ENCODE measurements around the gene AKR1B1.

Gene AKR1B1

DNA sequence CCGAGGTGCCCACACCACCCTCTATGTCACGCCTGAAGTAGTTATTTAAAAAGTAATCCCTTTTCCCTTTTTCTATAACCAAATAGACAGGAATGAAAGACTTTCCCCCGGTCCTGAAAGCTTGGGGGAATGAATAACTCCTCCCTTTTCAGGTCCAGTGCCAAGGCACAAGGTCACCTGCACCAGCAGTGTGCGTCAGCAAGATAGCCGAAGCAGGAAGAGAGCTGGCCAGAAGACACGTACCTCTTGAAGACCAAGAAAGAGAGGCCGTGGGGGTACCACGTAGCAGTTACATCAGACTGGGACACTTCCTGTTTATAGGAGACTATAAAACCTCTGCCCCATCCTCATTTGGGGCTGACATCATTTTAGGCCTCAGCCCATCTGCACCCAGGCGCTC lies 10.7 kb upstream of the AKR1B1 start:
- no peak for DNase-seq (ENCODE audit: low read depth, low spot score)

DNA sequence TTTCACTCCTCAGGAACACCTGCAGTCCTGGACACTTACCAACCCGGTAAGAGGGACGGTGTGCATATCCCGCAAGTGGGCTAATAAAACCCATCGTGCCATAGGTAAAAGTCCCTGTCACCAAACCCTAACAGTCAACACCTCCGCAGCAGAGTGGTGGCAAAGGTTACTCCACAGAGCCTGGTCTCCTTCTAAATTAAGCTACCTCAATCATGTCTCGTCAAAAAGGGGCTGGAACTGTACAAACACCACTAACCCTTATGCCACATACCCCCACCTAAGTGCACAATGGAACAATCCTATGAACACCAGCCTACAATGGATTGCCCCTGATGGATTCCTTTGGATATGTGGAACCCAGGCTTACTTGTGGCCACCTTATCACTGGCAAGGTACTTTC lies 9.6 kb upstream of the AKR1B1 start:
- no peak for DNase-seq (ENCODE audit: low read depth, low spot score)

DNA sequence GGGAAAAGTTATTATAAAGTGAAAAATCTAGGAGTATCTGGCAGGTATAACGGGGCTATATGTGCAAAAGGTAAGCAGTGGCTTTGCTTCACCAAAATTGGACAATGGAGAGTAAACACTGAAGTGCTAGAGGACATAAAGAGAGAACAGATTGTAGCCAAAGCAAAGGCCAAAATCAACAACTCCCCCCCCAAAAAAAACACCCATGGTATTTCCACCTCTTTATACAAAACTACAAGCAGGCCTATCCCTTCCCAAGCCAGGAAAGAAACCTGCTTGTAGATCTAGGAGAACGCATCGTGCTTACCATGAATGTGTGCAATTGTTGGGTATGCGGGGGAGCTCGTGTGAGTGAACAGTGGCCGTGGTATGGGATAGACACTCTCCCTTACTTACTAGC lies 9.2 kb upstream of the AKR1B1 start:
- DNase-seq (ENCODE audit: low read depth, low spot score) = no peak

DNA sequence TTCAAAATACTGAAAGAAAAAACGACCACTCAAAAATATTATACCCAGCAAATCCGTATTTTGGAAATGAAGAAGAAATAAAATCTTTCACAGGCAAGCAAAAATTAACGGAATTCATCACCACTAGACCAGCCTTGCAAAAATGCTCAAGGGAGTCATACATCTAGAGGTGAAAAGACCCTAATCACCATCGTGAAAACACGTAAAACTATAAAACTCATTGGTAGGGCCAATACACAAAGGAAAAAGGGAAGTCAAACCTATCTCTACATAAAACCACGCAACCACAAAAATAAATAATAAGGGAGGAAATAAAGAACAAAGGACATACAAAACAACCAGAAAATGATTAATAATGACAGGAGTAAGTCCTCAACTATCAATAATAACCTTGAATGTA lies 6.6 kb upstream of the AKR1B1 start:
- DNase-seq (ENCODE audit: low read depth, low spot score) = no peak

DNA sequence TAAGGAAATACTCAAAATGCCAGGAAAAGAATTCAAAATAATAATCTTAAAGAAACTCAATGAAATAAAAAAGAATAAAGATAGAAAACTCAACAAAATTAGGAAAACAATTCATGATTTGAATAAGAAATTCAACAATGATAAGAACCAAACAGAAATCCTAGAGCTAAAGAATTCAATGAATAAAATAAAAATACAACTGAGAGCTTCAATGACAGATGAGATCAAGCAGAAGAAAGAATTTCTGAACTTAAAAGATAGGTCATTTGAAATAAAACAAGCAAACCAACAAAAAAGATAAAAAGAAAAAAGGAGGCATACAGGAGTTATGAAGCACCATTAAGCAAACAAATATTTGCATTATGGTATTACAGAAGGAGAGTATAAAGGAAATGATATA lies 5.6 kb upstream of the AKR1B1 start:
- no peak for DNase-seq (ENCODE audit: low read depth, low spot score)

DNA sequence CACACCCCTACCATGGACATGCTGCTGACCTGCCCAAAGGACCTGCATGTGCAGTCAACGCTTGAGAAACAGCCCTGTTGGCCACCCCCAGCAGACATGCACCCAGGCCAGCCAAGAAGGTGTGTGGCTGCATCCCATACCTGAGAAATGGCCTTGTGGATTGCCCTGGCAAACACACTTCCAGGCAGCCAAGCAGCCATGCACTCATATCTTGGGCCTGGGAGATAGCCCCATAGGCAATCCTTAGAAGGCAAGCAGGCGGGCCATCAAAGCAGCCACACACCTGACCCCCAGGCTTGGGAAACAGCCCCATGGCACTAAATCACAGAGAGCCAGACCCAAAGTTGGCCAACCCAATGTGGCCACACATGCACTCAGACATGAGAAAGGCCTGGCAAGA lies 4.9 kb upstream of the AKR1B1 start:
- DNase-seq (ENCODE audit: low read depth, low spot score) = no peak

DNA sequence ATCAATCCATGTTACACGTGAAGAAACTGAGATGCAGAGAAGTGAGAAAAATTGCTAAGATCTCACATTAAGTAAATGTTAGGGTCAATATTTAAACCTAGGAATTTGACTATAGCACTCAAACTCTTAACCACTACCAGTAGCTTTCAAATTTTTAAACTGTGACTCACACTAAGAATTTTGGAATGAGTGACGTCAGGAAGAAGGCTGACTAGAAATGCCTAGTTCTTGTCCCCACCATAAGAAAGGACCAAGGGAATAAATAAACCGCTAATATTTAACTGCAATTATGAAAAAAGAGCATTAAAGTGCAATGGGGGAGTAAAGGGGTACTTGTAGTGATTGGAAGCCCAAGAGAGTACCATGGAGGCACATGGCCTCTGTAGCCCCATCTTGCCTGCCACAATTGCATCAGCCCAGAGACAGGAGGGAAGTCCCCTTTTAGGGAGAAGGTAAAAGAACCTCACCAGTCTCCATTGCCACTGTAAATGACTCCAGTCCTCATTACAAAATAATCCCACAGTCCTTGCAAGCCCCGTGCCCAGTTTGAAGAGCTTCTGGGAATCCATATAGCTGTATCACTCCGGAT lies 3.5 kb upstream of the AKR1B1 start:
- no peak for DNase-seq (ENCODE audit: low read depth, low spot score)

DNA sequence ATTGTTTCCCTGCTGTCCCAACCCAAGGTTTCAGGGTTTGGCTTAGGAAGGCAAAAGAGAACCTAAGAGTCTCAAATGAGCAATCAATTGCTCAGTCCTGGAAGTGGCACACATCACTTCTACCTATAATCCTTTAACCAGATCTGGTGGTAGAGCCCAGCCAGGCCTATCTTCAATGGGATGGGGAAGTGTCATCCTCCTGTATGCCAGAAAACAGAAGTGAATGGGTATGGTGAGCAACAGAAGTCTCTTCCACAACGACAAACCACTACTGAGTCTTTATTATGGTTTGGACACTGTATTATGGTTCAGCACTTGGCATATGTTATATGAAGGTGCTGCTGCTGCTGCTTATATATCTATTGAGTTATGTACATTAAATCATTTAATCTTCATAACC lies 3.0 kb upstream of the AKR1B1 start:
- DNase-seq (ENCODE audit: low read depth, low spot score) = no peak

DNA sequence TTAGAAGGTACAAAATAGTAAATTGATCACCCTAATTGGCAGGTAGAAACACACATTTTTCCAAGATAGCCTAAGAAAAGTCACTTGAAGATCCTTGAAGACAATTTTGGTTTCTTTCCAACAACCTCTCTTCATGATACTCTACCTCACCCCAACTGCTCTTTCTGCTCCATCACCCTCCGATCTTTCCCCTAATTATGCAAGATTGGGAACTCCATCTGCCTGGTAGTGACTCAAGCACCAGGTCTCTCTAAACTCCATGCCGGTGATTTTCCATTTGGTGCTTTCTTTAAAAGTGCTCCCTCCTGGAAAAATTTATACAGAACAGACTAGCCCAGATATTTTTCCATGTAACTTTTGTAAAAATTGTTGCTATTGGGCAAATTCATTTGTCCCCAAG lies 1.1 kb upstream of the AKR1B1 start:
- DNase-seq (ENCODE audit: low read depth, low spot score) = no peak

DNA sequence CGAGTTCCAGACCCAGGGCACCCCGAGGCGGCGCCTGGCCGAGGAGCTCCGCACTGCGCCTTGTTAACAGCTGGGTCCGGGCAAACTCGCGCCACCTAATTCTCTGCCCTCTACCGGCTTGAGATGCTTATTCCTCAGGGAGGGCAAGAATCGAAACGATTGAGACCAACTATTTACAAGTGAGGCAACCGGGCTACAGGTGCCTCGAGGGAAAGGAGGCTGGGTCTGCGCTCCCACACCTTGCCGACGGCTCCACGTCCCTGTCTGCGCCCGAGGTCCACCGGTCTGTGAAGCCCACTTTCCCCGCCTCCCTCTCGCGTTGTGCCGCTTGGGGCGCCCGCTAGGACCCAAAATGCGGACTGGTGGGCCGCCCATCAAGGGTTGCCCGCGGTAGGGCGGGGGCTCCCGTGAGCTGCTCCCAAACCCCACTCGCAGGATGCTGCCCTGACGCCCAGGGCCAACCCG lies 527 bp downstream of the AKR1B1 start:
- peak; percentile 7 for DNase-seq (ENCODE audit: low read depth, low spot score)

DNA sequence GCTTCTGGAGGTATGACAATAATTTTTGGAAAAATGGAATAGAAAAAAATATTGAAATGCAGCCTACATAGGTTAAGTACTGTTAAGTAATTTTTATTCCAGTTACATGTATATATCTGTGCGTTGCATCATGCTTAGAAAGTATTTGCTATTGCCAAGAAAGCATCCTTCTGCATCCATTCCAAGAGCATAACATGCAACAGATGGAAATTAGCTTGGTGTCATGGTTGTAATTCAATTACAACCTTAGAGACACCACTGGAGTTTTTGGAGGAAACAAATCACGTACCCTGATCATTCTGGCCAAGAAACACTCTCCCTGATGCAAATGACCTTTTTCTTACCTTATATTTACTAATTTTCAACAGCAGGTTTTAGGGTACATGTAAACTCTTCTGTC lies 1.7 kb downstream of the AKR1B1 start:
- DNase-seq (ENCODE audit: low read depth, low spot score) = no peak

DNA sequence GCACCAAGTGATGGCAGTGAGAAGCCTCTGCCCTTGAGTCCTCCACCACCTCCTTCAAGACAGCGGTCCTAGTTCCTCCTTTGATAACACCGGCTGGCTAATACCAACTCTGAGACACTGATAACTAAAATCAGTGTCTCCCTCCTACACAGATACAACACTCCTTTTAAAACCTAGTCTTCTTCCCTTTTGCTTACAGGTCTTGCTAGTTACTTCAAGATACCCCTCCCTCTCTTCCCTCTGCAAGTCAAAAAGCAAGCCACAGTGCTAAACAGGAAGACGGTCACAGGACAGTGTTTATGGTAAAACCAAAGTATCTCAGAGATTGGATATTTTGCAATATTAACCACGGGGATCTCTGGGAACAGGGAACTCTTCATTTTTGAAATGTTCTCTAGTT lies 4.6 kb downstream of the AKR1B1 start:
- no peak for DNase-seq (ENCODE audit: low read depth, low spot score)

DNA sequence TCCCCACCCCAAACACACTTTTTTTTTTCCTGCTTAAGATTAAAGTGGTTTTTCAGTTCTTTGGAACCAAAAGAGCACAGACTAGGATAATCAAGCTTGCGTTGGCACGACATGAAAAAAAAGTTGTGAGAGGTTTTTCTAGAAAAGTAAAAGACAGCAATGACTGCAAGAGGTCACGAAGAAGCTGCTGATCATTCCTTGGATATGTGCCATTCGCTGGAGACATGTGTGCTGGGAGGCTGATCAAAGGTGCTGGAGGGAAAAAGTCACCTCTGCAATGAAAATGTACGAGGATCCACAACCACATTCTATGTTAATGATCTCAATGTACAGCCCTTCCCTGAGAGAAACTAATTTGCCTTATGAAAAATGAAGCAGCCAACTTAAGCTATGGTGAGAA lies 5.4 kb downstream of the AKR1B1 start:
- no peak for DNase-seq (ENCODE audit: low read depth, low spot score)

DNA sequence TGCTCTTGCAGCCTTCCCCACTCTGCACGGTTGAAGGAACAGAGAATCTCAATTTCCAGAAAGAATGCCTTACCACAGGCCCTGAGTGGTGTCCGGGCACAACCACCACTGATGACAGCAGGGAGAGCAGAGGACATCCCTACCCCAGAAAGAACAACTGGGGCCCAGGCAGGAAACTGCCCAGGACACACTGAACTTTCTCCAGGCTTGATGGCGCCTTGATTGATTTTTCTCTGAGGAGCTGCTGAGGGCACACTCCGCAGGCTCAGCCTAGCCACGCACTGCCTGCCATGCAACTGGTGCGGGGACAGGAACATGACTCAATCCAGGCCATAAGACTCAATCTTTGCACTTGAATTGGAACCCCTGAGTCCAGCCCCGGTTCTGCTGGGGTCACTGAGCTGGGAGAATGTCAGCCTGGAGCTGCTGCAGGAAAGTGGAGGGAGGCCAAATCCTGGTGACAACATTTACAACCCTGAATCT lies 5.9 kb downstream of the AKR1B1 start:
- no peak for DNase-seq (ENCODE audit: low read depth, low spot score)

DNA sequence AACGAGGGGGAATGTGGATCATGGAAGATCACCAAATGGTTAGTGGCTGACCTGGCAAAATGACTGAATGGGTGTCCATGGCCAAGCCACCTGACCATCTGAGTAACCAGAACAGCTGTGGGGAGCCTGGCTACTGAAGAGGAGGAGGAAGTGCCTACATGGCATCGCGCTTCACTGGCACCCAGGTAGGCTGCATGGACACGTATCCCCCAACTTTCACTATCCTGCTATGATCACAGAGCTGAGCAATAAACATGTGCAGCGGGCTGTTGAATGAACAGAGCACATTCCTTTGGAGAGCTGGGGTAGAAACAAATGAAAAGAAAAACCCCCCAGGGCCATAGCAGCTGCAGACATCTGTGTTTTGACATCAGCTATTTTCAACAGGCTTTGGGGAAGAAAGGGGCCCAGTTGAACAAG lies 6.5 kb downstream of the AKR1B1 start:
- no peak for DNase-seq (ENCODE audit: low read depth, low spot score)

DNA sequence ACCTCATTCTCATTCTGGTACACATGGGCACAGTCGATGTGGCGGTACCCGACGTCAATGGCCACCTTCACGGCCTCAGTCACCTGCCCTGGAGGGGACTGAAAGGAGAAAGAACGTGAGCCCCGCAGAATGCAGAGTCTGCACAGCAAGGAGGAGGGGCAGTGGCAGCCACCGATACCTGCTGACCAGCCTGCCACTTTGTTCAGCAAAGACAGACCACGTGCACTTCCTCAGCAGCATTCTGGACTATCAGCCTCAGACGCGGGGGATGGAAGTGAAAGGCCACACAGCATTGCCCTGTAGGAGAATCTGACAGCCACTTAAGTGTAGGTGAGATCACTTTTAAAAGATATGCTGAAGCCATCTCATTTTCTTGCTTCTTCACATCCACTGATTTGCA lies 7.2 kb downstream of the AKR1B1 start:
- no peak for DNase-seq (ENCODE audit: low read depth, low spot score)

DNA sequence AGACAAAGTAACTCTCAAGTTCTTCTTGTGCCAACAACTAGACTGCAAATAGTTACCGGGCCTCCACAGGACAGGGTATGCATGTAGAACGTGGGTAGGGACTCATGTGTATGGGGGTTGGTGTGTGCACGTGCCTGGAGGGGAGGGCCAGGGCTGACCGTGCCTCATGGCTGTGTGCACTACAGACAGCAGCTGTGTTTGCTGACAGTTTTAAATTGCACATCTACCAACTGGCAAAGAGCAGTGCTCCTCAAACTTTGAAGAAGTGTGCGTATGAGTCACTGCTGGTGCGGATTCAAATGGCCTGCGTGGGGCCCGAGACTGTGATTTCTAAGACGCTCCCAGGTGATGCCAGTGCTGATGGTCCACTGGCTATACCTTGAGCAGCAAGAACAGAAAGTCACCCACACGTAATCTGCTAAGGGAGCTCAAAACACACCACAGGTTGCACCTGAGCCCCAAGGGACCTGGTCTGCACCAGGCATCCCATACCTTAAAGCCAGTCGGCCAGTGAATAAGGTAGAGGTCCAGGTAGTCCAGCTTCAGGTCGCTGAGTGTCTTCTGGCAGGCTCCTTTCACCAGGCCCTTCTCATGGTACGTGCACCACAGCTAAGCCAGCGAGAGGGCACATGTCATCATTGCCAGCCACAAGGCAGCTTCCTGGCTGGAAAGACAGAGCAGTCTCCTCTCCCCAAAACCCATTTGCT lies 8.5 kb downstream of the AKR1B1 start:
- no peak for DNase-seq (ENCODE audit: low read depth, low spot score)

DNA sequence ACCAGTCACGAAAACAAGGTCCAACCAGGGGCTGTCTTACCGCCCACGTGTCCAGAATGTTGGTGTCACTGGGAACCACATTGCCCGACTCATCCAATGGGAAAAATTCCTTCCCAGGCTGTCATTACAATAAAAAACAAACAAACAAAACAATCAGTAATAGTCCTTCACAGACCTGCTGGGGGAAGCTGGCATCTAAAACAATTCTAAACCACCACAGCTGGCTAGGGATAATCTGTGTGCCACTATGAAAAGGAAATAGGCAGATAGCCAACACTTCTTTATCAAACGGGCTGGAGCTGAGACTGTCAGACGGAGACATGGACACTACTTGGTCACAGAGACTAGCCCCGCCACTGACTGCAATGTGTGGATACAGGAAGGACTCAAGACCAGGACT lies 9.2 kb downstream of the AKR1B1 start:
- no peak for DNase-seq (ENCODE audit: low read depth, low spot score)

DNA sequence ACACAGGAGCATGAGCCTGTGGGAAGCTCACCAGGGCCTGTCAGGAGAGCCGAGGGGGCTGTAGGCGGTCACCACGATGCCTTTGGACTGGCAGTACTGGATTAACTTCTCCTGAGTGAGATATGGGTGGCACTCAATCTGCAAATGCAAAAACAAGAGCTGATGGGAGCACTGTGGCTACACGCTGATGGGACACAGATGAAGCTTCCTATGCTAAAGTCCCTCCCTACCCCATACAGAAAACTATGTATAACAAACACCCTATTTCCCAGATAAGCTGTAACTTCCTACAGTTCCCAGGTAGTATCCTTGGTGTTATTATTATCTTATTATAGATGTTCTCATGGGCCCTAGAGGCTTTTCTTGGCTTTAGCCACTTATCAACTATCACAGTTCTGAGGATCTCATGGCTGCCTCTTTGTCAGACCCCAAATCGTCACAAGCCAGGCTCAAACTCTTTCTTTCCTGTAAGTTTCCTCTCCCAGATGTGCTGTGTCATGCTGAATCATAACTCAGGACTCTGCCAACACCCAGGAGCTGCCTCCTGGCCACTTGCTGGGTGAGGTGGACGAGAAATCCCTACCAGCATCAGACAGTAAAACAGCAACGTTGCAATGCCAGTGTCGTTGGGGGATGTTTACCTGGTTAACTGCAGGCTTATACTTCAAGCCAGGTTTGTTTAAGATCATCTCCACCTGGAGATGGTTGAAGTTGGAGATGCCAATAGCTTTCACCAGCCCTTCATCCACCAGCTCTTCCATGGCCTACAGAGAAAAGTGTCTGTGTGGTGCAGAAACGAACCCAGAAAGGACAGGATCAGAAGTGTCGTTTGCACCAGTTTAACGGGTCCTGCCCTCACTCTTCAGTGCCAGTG lies 10.3 kb downstream of the AKR1B1 start:
- DNase-seq (ENCODE audit: low read depth, low spot score) = no peak

DNA sequence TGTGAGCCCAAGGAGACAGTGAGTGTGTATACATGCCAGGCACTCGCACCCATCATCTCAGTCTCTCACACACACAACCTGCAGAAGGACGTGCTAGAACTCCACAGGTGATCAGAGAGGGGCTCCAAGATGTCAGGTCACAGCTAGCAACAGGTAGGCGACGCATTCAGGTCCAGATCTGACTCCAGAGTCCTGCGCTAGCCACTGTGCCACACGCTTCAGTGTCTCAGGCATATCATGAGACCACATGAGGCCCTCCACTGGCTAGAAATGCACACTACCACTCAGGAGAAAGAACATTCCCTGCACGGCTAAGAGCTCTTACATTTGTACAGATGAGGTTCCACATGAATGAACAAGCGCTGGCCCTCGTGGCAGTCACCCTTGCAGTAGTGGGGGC lies 11.5 kb downstream of the AKR1B1 start:
- DNase-seq (ENCODE audit: low read depth, low spot score) = no peak

DNA sequence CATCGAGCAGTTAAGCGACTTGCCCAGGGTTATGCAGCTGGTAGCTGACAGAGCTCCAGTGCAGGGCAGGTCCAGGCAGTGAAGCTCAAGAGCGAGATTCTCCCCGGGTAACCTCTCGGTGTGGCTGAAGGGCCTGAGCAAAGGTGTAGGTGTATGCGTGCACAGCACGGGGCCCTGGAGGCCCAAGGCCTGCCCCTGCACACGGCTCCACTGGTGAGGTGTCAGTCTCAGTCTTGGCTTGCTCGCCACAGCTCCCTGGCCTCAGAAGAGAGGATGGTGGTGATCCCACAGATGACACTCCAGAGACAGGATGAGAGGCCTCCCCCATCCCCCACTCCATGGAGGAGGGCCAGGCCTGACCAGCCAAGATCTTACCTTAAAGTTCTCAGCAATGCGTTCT lies 12.0 kb downstream of the AKR1B1 start:
- DNase-seq (ENCODE audit: low read depth, low spot score) = no peak

DNA sequence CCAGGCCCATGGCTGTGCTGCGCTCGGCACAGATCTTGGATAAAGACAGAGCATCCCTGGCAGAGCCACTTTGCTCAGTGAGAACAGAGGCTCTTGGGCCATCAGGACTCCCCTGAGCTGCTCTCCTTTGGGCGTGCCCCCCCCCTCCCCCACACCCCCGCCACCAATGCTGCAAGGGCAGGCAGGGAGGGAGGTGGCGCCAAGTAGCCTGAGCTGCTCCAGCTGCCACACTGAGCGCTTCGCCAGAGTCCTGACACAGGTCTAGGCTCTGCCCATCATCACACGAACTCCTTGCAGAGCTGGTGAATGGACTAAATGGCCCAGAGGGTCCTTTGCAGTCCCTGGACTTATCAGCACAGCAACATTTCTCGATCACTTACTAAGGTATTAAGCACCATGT lies 12.5 kb downstream of the AKR1B1 start:
- no peak for DNase-seq (ENCODE audit: low read depth, low spot score)

DNA sequence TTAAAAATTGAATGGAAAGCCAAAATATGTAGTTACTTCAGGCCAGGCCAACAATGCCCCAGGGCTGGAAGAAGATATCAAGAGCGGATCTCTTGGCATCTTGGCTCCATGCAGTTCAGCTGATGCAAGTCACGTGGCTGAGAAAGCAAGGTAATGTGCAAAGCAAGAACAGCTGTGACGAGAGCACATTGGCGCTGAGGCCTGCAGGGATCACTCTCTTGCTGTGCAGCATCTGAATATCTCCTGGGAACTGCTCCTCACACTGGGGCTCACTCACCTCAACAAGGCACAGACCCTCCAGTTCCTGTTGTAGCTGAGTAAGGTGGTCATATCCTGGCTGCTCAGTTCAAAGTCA lies 14.0 kb downstream of the AKR1B1 start:
- no peak for DNase-seq (ENCODE audit: low read depth, low spot score)
